Measurements from ENCODE around the gene NKTR. TPM values are rescaled to one million over a fixed set of nuclear protein-coding genes. Genes with fewer than 3 reads are reported as not detected.

NKTR gene
- total and polyA plus RNA-seq, 2 experiments from 2014 or later: 81.3 to 117 TPM

DNA sequence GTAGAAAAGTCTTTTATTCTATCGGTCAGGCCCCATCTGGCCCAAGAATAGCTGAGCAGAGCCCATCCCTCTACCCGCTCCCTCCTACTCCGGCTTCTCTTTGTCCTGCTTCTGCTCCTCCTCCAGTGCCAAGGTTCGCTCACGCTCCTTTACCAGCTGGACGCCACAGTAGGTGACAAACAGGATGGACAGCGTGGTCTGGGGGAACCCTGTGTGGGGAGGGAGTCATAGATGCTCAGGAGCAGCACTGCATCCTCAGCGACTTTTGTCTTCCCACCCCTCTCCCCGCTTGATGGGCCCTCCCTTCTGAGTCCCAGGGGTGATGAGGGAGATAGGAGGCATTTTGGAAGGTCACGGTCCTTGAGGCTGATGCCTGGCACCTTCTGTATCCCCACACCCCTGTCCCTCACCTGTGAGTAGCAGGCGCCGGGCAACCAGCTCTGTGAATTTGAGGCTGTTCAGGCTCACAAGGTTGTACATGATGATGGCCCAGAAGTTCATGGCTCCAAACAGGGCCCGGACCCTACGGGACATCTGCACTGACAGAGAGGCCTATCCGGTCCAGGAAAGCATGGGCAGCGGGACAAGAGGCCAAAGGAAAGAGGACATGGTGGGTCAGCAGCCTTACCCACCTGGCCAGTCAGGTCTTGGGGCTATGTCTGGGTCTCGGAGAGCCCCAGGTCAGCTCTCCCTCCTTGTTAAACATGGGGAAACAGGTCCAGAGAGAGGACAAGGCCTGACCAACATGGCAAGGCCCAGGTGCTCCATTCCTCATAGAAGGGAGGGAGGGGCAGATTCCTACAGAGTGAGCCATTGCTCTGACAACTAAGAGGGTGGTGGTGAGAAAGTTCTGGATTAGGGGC lies 92.4 kb downstream of the NKTR start:
- Histone ChIP-seq H3F3A (replicated peaks; ENCODE audit: low read depth) (no peaks in the 10 kb centered on the region), H3K79me2 (replicated peaks; ENCODE audit: insufficient read depth) (no peaks in the 10 kb centered on the region), H4K20me1 (replicated peaks; ENCODE audit: insufficient read depth) (no peaks in the 10 kb centered on the region), H3K4me2 (no peak overlapping the region), H3K4me3 (no peak overlapping the region), H2AFZ (no peak overlapping the region), H3K27ac (ENCODE audit: low read depth) (no peak overlapping the region), H3K9me2 (ENCODE audit: insufficient read depth) (no peaks in the 10 kb centered on the region), H3K4me1 (ENCODE audit: insufficient read depth) (no peaks in the 10 kb centered on the region), H3K27me3 (ENCODE audit: insufficient read depth) (no peaks in the 10 kb centered on the region), H3K36me3 (ENCODE audit: insufficient read depth) (no peaks in the 10 kb centered on the region)
- Mint-ChIP-seq H3K27ac (no peak overlapping the region), H3K27me3 (ENCODE audit: insufficient read depth, low read depth, poor library complexity) (peaks cover 12% of the 10 kb centered on the region), H3K4me1 (peaks cover 19% of the 10 kb centered on the region), H3K4me3 (no peak overlapping the region), H3K9me3 (no peaks in the 10 kb centered on the region), H3K36me3 (ENCODE audit: low read depth) (no peaks in the 10 kb centered on the region)
- DNase-seq (ENCODE audit: low spot score) (no peak), ATAC-seq (no peak)
- no peak for TF ChIP-seq ZNF331 (CRISPR knock-in tag; IDR thresholded peaks at IDR 0.05; ENCODE audit: low read depth)
- TF ChIP-seq ZNF114 (CRISPR knock-in tag; IDR thresholded peaks at IDR 0.05): no peak
- TF ChIP-seq POLR2AphosphoS5 (IDR thresholded peaks at IDR 0.05; ENCODE audit: low read depth): no peak
- no peak for TF ChIP-seq EZH2phosphoT487 (IDR thresholded peaks at IDR 0.05; ENCODE audit: unreplicated experiment)
- TF ChIP-seq CREB1 (CRISPR knock-in tag; IDR thresholded peaks at IDR 0.05; ENCODE audit: low read depth): no peak
- TF ChIP-seq JUNB (IDR thresholded peaks at IDR 0.05; ENCODE audit: unreplicated experiment): no peak
- no peak for TF ChIP-seq NANOG (IDR thresholded peaks at IDR 0.05; ENCODE audit: borderline replicate concordance)
- TF ChIP-seq, protein P1, sequence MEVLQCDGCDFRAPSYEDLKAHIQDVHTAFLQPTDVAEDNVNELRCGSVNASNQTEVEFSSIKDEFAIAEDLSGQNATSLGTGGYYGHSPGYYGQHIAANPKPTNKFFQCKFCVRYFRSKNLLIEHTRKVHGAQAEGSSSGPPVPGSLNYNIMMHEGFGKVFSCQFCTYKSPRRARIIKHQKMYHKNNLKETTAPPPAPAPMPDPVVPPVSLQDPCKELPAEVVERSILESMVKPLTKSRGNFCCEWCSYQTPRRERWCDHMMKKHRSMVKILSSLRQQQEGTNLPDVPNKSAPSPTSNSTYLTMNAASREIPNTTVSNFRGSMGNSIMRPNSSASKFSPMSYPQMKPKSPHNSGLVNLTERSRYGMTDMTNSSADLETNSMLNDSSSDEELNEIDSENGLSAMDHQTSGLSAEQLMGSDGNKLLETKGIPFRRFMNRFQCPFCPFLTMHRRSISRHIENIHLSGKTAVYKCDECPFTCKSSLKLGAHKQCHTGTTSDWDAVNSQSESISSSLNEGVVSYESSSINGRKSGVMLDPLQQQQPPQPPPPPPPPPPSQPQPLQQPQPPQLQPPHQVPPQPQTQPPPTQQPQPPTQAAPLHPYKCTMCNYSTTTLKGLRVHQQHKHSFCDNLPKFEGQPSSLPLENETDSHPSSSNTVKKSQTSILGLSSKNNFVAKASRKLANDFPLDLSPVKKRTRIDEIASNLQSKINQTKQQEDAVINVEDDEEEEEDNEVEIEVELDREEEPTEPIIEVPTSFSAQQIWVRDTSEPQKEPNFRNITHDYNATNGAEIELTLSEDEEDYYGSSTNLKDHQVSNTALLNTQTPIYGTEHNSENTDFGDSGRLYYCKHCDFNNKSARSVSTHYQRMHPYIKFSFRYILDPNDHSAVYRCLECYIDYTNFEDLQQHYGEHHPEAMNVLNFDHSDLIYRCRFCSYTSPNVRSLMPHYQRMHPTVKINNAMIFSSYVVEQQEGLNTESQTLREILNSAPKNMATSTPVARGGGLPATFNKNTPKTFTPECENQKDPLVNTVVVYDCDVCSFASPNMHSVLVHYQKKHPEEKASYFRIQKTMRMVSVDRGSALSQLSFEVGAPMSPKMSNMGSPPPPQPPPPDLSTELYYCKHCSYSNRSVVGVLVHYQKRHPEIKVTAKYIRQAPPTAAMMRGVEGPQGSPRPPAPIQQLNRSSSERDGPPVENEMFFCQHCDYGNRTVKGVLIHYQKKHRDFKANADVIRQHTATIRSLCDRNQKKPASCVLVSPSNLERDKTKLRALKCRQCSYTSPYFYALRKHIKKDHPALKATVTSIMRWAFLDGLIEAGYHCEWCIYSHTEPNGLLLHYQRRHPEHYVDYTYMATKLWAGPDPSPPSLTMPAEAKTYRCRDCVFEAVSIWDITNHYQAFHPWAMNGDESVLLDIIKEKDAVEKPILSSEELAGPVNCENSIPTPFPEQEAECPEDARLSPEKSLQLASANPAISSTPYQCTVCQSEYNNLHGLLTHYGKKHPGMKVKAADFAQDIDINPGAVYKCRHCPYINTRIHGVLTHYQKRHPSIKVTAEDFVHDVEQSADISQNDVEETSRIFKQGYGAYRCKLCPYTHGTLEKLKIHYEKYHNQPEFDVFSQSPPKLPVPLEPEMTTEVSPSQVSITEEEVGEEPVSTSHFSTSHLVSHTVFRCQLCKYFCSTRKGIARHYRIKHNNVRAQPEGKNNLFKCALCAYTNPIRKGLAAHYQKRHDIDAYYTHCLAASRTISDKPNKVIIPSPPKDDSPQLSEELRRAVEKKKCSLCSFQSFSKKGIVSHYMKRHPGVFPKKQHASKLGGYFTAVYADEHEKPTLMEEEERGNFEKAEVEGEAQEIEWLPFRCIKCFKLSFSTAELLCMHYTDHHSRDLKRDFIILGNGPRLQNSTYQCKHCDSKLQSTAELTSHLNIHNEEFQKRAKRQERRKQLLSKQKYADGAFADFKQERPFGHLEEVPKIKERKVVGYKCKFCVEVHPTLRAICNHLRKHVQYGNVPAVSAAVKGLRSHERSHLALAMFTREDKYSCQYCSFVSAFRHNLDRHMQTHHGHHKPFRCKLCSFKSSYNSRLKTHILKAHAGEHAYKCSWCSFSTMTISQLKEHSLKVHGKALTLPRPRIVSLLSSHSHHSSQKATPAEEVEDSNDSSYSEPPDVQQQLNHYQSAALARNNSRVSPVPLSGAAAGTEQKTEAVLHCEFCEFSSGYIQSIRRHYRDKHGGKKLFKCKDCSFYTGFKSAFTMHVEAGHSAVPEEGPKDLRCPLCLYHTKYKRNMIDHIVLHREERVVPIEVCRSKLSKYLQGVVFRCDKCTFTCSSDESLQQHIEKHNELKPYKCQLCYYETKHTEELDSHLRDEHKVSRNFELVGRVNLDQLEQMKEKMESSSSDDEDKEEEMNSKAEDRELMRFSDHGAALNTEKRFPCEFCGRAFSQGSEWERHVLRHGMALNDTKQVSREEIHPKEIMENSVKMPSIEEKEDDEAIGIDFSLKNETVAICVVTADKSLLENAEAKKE (CRISPR knock-in tag; IDR thresholded peaks at IDR 0.05): no peak
- no peak for TF ChIP-seq STAT1 (IDR thresholded peaks at IDR 0.05; ENCODE audit: unreplicated experiment)
- TF ChIP-seq, protein P2, sequence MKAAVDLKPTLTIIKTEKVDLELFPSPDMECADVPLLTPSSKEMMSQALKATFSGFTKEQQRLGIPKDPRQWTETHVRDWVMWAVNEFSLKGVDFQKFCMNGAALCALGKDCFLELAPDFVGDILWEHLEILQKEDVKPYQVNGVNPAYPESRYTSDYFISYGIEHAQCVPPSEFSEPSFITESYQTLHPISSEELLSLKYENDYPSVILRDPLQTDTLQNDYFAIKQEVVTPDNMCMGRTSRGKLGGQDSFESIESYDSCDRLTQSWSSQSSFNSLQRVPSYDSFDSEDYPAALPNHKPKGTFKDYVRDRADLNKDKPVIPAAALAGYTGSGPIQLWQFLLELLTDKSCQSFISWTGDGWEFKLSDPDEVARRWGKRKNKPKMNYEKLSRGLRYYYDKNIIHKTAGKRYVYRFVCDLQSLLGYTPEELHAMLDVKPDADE (IDR thresholded peaks at IDR 0.05): no peak
- TF ChIP-seq, protein P3, sequence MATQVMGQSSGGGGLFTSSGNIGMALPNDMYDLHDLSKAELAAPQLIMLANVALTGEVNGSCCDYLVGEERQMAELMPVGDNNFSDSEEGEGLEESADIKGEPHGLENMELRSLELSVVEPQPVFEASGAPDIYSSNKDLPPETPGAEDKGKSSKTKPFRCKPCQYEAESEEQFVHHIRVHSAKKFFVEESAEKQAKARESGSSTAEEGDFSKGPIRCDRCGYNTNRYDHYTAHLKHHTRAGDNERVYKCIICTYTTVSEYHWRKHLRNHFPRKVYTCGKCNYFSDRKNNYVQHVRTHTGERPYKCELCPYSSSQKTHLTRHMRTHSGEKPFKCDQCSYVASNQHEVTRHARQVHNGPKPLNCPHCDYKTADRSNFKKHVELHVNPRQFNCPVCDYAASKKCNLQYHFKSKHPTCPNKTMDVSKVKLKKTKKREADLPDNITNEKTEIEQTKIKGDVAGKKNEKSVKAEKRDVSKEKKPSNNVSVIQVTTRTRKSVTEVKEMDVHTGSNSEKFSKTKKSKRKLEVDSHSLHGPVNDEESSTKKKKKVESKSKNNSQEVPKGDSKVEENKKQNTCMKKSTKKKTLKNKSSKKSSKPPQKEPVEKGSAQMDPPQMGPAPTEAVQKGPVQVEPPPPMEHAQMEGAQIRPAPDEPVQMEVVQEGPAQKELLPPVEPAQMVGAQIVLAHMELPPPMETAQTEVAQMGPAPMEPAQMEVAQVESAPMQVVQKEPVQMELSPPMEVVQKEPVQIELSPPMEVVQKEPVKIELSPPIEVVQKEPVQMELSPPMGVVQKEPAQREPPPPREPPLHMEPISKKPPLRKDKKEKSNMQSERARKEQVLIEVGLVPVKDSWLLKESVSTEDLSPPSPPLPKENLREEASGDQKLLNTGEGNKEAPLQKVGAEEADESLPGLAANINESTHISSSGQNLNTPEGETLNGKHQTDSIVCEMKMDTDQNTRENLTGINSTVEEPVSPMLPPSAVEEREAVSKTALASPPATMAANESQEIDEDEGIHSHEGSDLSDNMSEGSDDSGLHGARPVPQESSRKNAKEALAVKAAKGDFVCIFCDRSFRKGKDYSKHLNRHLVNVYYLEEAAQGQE (IDR thresholded peaks at IDR 0.05; ENCODE audit: unreplicated experiment): no peak

Data from GM23338 (cell line).